22Rv1 (cell line): ENCODE data around the gene C4A.

Experiments used
- CTCF ChIP-seq: fragments of 450-650 bp; IDR thresholded peaks from 2 replicates; pipeline ENCODE4 v1.5.1; 2017; ENCODE audit warnings: mild to moderate bottlenecking
- ZFX ChIP-seq: fragments of 450-650 bp; IDR thresholded peaks from 2 replicates; pipeline ENCODE4 v1.6.1; 2017; ENCODE audit warnings: antibody characterized with exemption, borderline replicate concordance

DNA sequence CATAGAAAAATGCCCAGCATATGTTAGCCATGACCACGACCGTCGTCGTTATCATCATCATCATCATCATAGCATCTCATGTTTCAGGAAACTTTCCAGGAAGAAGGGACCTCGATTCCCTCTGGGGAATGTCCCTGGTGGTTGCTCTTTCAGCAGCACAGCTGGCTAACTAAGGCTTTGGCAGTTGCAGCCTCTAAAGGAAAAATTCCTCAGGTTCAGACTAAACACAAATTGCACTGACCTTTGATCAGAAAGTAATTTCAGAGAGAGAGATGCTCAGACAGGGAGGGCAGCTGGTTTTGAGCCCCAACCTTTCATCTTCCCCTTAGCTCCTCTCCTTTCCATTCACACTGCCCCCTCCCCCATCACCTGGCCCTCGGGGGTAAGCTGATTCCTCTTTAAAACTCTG lies 41.6 kb upstream of the C4A start:
- no peak for TF ChIP-seq CTCF
- TF ChIP-seq ZFX, result no peak
